Stimulated activated CD4-positive, alpha-beta T cell treated with anti-CD3 and anti-CD28 coated beads, Interleukin-4, amount 100 ng/mL, for 1 hour (primary cell): ENCODE results near the gene ETV6.
"Not testable (repeated sequence)": the region's sequence is repeated elsewhere in the genome, so short reads cannot be mapped to it uniquely, and the experiment has no call there.

ENCODE experiments used
- DNase-seq: peaks from one replicate; pipeline ENCODE4 v3.0.0-alpha.2; 2020

Gene ETV6

GRCh38 chr12:11897923-11898322 is 248.4 kb downstream of the ETV6 start:
- no peak for DNase-seq

GRCh38 chr12:11901701-11902524 is 252.4 kb downstream of the ETV6 start:
- DNase-seq = peak; percentile 57

- DNase-seq = no peak
Observed at GRCh38 chr12:11902525-11902875, 253.0 kb downstream of the ETV6 start.

- DNase-seq = no peak
Observed at GRCh38 chr12:11904124-11904523, 254.7 kb downstream of the ETV6 start.

- no peak for DNase-seq
Observed at GRCh38 chr12:11905534-11905933, 256.1 kb downstream of the ETV6 start.

GRCh38 chr12:11906286-11906935 is 256.9 kb downstream of the ETV6 start:
- no peak for DNase-seq

- DNase-seq = no peak
Observed at GRCh38 chr12:11907625-11908024, 258.2 kb downstream of the ETV6 start.

- not testable (repeated sequence) for DNase-seq
Observed at GRCh38 chr12:11909406-11909805, 259.9 kb downstream of the ETV6 start.

GRCh38 chr12:11916113-11916512 is 266.6 kb downstream of the ETV6 start:
- no peak for DNase-seq

- DNase-seq = no peak
Observed at GRCh38 chr12:11916771-11917170, 267.3 kb downstream of the ETV6 start.

GRCh38 chr12:11917501-11917900 is 268.0 kb downstream of the ETV6 start:
- DNase-seq = no peak

GRCh38 chr12:11920231-11920630 is 270.8 kb downstream of the ETV6 start:
- DNase-seq = no peak

GRCh38 chr12:11922361-11922760 is 272.9 kb downstream of the ETV6 start:
- DNase-seq = no peak

- no peak for DNase-seq
Observed at GRCh38 chr12:11923067-11923466, 273.6 kb downstream of the ETV6 start.

GRCh38 chr12:11927286-11927935 is 277.9 kb downstream of the ETV6 start:
- no peak for DNase-seq

- DNase-seq = no peak
Observed at GRCh38 chr12:11929714-11930113, 280.2 kb downstream of the ETV6 start.

GRCh38 chr12:11939223-11939622 is 289.7 kb downstream of the ETV6 start:
- no peak for DNase-seq

- no peak for DNase-seq
Observed at GRCh38 chr12:11941606-11942337, 292.3 kb downstream of the ETV6 start.

GRCh38 chr12:11943919-11944700 is 294.6 kb downstream of the ETV6 start:
- no peak for DNase-seq
